T-helper 9 cell (primary cell): ENCODE results near the gene FRMD4A.

ENCODE experiments used
- DNase-seq: peaks from one replicate; pipeline ENCODE4 v3.0.0-alpha.2; 2020

The FRMD4A gene

GRCh38 chr10:14182781-14183180 is 147.9 kb downstream of the FRMD4A start:
- DNase-seq: no peak

GRCh38 chr10:14181567-14181936 is 149.2 kb downstream of the FRMD4A start:
- DNase-seq: no peak

- DNase-seq: no peak
Measured at GRCh38 chr10:14180911-14181566, 149.7 kb downstream of the FRMD4A start.

- DNase-seq: no peak
Measured at GRCh38 chr10:14179251-14179650, 151.5 kb downstream of the FRMD4A start.

- DNase-seq: no peak
Measured at GRCh38 chr10:14173706-14174594, 156.8 kb downstream of the FRMD4A start.

GRCh38 chr10:14173391-14173705 is 157.4 kb downstream of the FRMD4A start:
- DNase-seq: no peak

- no peak for DNase-seq
Measured at GRCh38 chr10:14172336-14172950, 158.3 kb downstream of the FRMD4A start.

GRCh38 chr10:14171336-14171735 is 159.4 kb downstream of the FRMD4A start:
- DNase-seq: no peak

GRCh38 chr10:14163377-14164086 is 167.2 kb downstream of the FRMD4A start:
- no peak for DNase-seq

- no peak for DNase-seq
Measured at GRCh38 chr10:14162629-14163344, 167.9 kb downstream of the FRMD4A start.

GRCh38 chr10:14162061-14162460 is 168.7 kb downstream of the FRMD4A start:
- no peak for DNase-seq

- DNase-seq: no peak
Measured at GRCh38 chr10:14160299-14160698, 170.4 kb downstream of the FRMD4A start.

- no peak for DNase-seq
Measured at GRCh38 chr10:14158575-14158974, 172.1 kb downstream of the FRMD4A start.

- no peak for DNase-seq
Measured at GRCh38 chr10:14156104-14156503, 174.6 kb downstream of the FRMD4A start.

- DNase-seq: no peak
Measured at GRCh38 chr10:14153570-14154055, 177.1 kb downstream of the FRMD4A start.

GRCh38 chr10:14151571-14151970 is 179.2 kb downstream of the FRMD4A start:
- no peak for DNase-seq

GRCh38 chr10:14150526-14150925 is 180.2 kb downstream of the FRMD4A start:
- no peak for DNase-seq

- no peak for DNase-seq
Measured at GRCh38 chr10:14146501-14146900, 184.2 kb downstream of the FRMD4A start.

GRCh38 chr10:14146025-14146424 is 184.7 kb downstream of the FRMD4A start:
- no peak for DNase-seq

- no peak for DNase-seq
Measured at GRCh38 chr10:14144451-14144850, 186.3 kb downstream of the FRMD4A start.

- DNase-seq: no peak
Measured at GRCh38 chr10:14142606-14143250, 188.0 kb downstream of the FRMD4A start.

GRCh38 chr10:14141283-14141682 is 189.4 kb downstream of the FRMD4A start:
- DNase-seq: no peak
